Activated T-helper 17 cell treated with anti-CD3 and anti-CD28 coated beads, Interleukin-2, amount 50 U/mL, for 72 hours (primary cell): ENCODE measurements around the gene UPK1B. TPM values are rescaled to one million over a fixed set of nuclear protein-coding genes. Genes with fewer than 3 reads are reported as not detected.
"Not testable (repeated sequence)": the region's sequence is repeated elsewhere in the genome, so short reads cannot be mapped to it uniquely, and the experiment has no call there.

Experiments
- ATAC-seq: fragments of 150-1000 bp; cut with Tn5 transposase; replicated peaks from 2 replicates; pipeline ENCODE4 v1.10.0; 2021; ENCODE audit warnings: mild to moderate bottlenecking, moderate library complexity
- H3K27ac Mint-ChIP-seq: one replicate; pipeline ENCODE4 v1.8.0; 2022; ENCODE audit warnings: mixed read lengths
- H3K27me3 Mint-ChIP-seq: one replicate; pipeline ENCODE4 v1.8.0; 2022; ENCODE audit warnings: mixed read lengths
- H3K36me3 Mint-ChIP-seq: one replicate; pipeline ENCODE4 v1.8.0; 2022; ENCODE audit warnings: low read depth, mild to moderate bottlenecking, mixed read lengths
- H3K4me1 Mint-ChIP-seq: one replicate; pipeline ENCODE4 v1.8.0; 2022; ENCODE audit warnings: mixed read lengths
- H3K4me3 Mint-ChIP-seq: one replicate; pipeline ENCODE4 v1.8.0; 2022; ENCODE audit warnings: mild to moderate bottlenecking, mixed read lengths
- H3K9me3 Mint-ChIP-seq: one replicate; pipeline ENCODE4 v1.8.0; 2022; ENCODE audit warnings: mixed read lengths
- total RNA-seq, 2 donors: library from RNA; stranded (reverse); gene quantifications; one replicate each; pipeline ENCODE4 v1.2.3, GENCODE V29; 2022

The UPK1B gene
- total RNA-seq, 2 donors from 2014 or later: 0.56 to 1.2 TPM

DNA sequence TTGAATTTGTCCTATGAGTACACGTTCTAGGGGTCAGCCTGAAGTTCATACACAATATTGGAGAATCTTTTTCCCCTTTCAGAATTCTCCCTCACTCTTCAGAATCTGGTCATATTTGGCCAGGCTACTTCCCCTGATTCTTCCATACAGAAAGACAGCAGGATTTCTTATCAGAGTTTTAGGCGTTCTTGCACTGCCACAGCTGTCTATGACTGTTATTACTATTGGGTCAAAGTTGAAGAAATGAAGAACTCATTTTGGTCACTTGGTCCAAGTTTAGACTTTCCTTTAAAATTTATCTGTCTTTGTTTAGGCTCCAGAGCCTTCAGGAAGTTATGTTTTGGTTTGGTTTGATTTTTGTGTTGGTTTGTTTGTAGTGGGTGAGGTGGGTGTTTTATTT, 15.4 kb upstream of the UPK1B start:
- Mint-ChIP-seq H3K27ac (no peak overlapping the region), H3K4me1 (no peaks in the 10 kb centered on the region), H3K27me3 (peaks cover 38% of the 10 kb centered on the region), H3K9me3 (peaks cover 17% of the 10 kb centered on the region), H3K36me3 (no peaks in the 10 kb centered on the region), H3K4me3 (no peak overlapping the region)
- ATAC-seq: no peak

DNA sequence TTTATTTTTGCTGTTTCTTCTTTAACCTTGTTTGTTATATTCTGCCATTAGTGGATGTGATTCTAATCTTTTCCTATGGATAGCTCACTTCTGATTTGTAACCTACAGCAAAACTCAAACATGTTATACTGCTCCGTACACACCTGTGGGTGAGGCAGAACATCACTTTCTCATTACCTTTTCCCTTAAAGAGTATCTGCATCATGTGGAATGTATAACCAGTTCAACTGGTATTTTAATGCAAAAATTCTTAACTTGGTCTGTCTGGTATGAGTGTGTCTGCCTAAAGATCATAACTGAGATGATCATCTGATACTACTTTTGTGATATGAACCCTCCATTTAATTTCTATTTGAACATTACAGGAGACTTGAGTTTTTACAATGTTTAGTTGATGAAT, 13.0 kb upstream of the UPK1B start:
- H3K27ac Mint-ChIP-seq: no peak overlapping the region
- H3K27me3 Mint-ChIP-seq: peaks cover 39% of the 10 kb centered on the region
- H3K9me3 Mint-ChIP-seq: peaks cover 1% of the 10 kb centered on the region
- no peaks in the 10 kb centered on the region for H3K36me3 Mint-ChIP-seq
- no peaks in the 10 kb centered on the region for H3K4me1 Mint-ChIP-seq
- ATAC-seq: no peak
- no peak overlapping the region for H3K4me3 Mint-ChIP-seq

DNA sequence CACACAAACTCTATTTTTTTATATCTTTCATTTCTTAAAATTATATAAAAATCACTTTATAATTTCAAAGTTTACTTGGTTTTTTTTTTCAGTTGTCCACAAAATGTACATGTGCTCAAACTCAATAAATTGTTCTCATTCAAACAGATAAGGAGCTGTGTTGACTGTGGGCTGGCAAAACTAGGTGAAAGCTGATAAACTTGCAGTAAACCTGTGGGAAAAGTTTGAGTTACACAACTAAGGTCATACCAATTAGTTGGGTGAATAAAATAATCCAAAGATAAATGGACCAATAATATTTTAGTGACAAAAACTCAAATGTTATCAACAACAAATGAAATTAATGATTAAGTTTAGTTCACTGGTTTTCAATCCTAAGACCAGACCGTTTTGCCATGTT, 12.6 kb upstream of the UPK1B start:
- Mint-ChIP-seq H3K27me3 (peaks cover 44% of the 10 kb centered on the region), H3K4me3 (no peak overlapping the region), H3K4me1 (no peaks in the 10 kb centered on the region), H3K27ac (no peak overlapping the region), H3K36me3 (no peaks in the 10 kb centered on the region), H3K9me3 (no peaks in the 10 kb centered on the region)
- no peak for ATAC-seq

DNA sequence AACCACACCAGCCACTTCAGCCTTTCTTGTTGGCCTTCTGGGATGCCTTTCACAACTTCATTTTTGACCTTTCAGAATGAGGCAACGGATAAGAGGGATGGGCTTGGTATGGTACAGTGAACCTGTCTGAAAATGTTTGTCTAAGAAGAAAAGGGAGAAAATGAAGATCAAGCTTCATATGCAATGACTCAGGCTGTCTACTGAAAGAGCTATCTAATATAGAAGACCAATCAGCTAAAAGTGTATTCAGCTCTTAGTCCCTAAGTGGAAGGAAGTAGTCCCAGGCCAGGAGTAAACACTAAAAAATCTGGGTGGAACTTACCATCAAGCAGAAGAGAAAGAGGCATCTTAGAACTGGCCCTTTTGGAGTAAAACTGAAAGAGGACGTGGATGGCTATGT, 12.2 kb upstream of the UPK1B start:
- Mint-ChIP-seq H3K36me3 (no peaks in the 10 kb centered on the region), H3K9me3 (no peaks in the 10 kb centered on the region), H3K4me3 (no peak overlapping the region), H3K4me1 (no peaks in the 10 kb centered on the region), H3K27me3 (peaks cover 44% of the 10 kb centered on the region), H3K27ac (no peak overlapping the region)
- no peak for ATAC-seq

DNA sequence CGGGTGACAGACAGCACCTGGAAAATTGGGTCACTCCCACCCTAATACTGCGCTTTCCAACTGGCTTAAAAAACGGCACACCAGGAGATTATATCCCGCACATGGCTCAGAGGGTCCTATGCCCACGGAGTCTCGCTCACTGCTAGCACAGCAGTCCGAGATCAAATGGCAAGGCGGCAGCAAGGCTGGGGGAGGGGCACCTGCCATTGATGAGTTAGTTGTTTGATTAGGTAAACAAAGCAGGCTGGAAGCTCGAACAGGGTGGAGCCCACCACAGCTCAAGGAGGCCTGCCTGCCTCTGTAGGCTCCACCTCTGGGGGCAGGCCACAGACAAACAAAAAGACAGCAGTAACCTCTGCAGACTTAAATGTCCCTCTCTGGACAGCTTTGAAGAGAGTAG, 8.7 kb upstream of the UPK1B start:
- peaks cover 36% of the 10 kb centered on the region for H3K27me3 Mint-ChIP-seq
- H3K9me3 Mint-ChIP-seq, H3K36me3 Mint-ChIP-seq, H3K4me3 Mint-ChIP-seq, H3K27ac Mint-ChIP-seq, ATAC-seq, H3K4me1 Mint-ChIP-seq: not testable (repeated sequence)

DNA sequence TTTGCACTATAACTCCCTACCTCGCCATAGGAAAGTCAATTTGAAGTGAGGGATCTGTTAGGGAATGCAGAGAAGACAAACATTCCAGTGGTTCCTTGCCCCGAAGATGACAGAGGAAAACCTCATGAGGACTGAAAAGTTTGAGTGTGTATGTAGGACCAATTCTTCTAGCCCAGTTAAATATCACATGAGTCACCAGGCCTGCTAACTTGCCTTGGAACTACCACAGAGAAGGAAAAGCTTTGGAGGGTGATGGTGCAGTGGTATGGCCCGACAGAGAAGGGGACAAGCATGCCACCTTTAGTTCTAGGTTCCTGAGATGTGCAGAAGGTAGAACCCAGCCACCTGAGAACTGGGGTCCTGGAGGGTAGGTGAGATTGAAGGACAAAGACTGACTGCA, 2.6 kb upstream of the UPK1B start:
- no peaks in the 10 kb centered on the region for H3K4me1 Mint-ChIP-seq
- H3K36me3 Mint-ChIP-seq: no peaks in the 10 kb centered on the region
- no peak overlapping the region for H3K27ac Mint-ChIP-seq
- H3K9me3 Mint-ChIP-seq: no peaks in the 10 kb centered on the region
- H3K4me3 Mint-ChIP-seq: no peak overlapping the region
- no peak for ATAC-seq
- peaks cover under 1% of the 10 kb centered on the region for H3K27me3 Mint-ChIP-seq

DNA sequence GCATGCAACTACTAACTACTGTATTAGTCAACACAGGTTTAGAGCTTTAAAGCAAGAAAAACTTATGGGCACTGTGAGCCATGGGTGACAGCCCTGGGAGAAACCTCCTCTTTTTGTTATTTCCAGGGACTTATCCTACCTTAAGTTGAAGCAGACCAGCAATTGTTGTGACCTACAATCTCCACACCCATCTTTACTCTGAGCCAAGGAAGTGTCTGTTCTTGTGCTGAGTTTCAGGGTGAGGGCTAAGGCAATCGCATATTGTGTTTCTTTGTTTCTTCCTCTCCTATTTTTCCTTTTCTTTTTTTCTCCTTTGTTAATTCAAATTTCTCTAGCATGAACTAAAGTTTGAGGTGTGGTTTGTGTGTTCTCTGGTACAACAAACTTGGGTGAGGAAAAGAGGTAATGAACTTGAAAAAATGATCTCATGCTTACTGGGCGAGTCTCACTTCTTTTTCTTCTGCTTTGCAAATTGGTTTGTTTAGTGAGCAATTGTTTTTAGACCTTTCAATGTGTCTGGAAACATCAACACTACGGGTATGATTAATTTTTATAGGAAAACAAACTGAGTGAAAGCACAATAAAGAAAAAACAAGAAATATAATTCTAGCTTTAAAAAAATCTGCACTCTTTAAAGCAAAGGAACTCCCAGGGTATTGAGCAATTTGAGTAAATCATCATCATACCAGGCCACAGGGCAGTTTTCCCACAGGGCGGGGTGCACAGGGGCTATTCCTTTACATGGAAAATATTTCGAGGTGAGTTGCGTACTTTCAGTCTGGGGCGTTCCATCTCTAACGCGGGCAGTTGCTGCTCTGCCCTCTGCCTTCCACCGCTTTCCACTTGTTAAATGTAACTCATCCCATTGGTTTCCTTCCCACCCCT, 2.7 kb downstream of the UPK1B start:
- Mint-ChIP-seq H3K4me1 (no peaks in the 10 kb centered on the region), H3K9me3 (no peaks in the 10 kb centered on the region), H3K4me3 (no peak overlapping the region), H3K27me3 (peaks cover 13% of the 10 kb centered on the region), H3K36me3 (no peaks in the 10 kb centered on the region), H3K27ac (no peak overlapping the region)
- ATAC-seq: peak; percentile 61

DNA sequence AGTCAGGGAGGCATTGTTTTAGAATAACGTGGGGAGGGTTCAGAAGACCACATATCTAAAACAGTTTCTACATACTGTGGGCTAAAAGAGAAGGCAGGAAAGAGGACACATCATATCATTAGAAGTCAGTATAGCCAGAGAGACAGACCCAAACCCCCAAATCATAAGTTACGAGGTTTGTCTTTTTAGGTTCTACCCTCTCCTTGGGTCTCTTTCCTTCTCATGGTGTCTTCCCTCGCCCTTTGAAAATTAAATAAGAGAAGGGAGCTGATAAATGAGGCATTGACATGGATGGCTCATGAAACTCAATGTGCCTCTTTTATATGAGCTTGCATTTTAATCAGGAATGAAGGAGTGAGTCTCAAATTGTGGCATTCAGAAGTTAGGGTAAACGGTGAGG, 3.4 kb downstream of the UPK1B start:
- Mint-ChIP-seq H3K9me3 (no peaks in the 10 kb centered on the region), H3K27me3 (peaks cover 13% of the 10 kb centered on the region), H3K4me1 (no peaks in the 10 kb centered on the region), H3K4me3 (no peak overlapping the region), H3K36me3 (no peaks in the 10 kb centered on the region), H3K27ac (no peak overlapping the region)
- ATAC-seq: no peak

DNA sequence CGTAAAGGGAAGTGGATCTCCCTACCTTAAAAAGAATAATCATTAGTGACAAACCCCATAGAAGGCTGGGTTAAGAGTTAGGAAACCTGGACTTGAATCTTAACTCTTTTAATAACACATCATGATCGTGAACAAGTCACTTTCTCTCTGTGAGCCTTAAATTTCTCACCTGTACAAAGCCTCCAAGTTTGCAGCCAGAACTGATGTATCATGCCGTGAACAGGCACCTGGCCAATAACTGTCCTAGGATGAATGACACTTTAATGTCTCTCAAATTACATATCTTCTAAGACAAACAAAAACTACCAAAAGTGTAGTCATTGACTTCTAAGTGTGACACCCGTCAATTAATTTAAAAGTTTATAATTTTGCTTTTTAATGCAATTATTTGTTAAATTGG, 3.9 kb downstream of the UPK1B start:
- Mint-ChIP-seq H3K4me1 (no peaks in the 10 kb centered on the region), H3K36me3 (no peaks in the 10 kb centered on the region), H3K27me3 (peaks cover 13% of the 10 kb centered on the region), H3K4me3 (no peak overlapping the region), H3K9me3 (no peaks in the 10 kb centered on the region), H3K27ac (no peak overlapping the region)
- no peak for ATAC-seq

DNA sequence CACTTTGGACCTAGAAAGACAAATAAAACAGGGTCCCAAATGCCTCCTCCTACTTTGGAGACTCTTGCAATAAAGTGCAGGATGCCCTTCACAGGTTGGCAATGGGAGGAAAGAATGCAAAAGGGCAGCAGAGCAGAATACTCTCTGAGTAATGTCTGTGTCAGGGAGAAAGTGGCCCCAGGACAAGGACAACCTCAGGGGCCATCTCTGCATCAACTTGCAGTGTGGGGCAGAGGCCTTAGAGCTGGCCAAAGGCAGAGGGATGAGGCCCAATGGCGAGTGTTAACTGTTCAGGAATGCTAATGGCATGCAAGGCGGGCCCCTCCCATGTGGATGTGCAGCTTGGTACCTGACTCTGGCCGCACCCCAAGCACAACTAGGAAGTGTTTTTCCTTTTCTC, 8.4 kb downstream of the UPK1B start:
- no peak overlapping the region for H3K27ac Mint-ChIP-seq
- H3K27me3 Mint-ChIP-seq: peaks cover 8% of the 10 kb centered on the region
- H3K9me3 Mint-ChIP-seq: no peaks in the 10 kb centered on the region
- no peaks in the 10 kb centered on the region for H3K36me3 Mint-ChIP-seq
- peaks cover 16% of the 10 kb centered on the region for H3K4me1 Mint-ChIP-seq
- no peak overlapping the region for H3K4me3 Mint-ChIP-seq
- no peak for ATAC-seq

DNA sequence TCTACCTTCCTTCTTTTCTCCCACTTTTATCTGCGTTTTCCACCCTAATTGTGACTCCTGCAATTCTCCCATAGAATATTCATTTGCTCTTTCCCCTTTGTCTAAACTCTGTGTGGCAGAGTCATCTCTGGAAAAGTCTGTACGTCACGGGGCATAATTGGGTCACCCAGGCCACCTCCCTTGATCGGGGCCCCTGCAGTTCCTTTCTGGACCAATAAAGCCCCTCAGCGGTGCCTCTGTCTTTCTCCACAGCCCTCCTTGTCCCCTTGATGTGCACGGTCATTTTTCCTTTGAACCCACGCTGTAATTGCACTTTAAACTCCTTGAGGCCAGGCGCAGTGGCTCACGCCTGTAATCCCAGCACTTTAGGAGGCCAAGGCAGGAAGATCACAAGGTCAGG, 10.7 kb downstream of the UPK1B start:
- Mint-ChIP-seq H3K27me3 (peaks cover 3% of the 10 kb centered on the region), H3K4me3 (peak overlapping the region; percentile 36)
- ATAC-seq: peak; percentile 57

DNA sequence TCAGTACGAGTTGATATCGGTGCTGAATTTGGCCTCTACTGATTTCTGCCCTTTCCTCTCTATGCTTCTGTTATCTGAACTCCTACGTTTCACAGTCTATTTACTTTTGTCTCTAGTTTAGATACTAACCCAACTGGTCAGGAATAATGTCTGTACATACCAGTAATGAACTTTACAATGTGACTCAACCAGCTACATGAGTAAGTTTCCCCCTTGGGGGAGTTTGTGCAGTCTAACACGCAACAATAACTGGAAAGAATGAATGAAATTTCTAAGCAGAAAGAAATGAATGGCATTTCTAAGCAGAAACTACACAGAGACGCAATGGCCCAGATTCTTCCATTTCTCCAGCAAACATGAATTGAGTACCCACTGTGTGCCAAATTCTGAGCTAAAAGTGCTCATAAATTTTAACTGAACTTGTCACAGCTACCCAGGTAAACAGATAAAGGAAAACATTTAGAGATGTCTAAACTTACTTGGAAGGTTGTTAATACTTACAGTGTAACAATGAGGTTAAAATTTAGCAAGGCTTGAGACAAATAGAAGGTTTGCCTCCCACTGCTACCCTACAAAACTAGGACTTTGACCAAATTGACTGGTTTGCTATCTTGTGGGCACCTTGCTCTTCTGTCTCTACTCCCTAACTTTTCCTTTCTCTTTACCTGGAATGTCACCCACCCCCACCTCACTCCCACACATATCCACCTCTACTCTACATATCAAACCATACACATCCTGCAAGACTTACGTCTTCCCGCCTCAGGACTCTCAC, 11.6 kb downstream of the UPK1B start:
- no peaks in the 10 kb centered on the region for H3K36me3 Mint-ChIP-seq
- ATAC-seq: peak; percentile 86
- H3K27me3 Mint-ChIP-seq: peaks cover 3% of the 10 kb centered on the region
- H3K9me3 Mint-ChIP-seq: no peaks in the 10 kb centered on the region
- peak overlapping the region; percentile 36 for H3K4me3 Mint-ChIP-seq
- H3K4me1 Mint-ChIP-seq: peaks cover 16% of the 10 kb centered on the region
- peak overlapping the region; percentile 74 for H3K27ac Mint-ChIP-seq

More for the DNA sequence above, 10.7 kb downstream of the UPK1B start:
- H3K27ac Mint-ChIP-seq: peak overlapping the region; percentile 74
- no peaks in the 10 kb centered on the region for H3K9me3 Mint-ChIP-seq
- peaks cover 16% of the 10 kb centered on the region for H3K4me1 Mint-ChIP-seq
- H3K36me3 Mint-ChIP-seq: no peaks in the 10 kb centered on the region

DNA sequence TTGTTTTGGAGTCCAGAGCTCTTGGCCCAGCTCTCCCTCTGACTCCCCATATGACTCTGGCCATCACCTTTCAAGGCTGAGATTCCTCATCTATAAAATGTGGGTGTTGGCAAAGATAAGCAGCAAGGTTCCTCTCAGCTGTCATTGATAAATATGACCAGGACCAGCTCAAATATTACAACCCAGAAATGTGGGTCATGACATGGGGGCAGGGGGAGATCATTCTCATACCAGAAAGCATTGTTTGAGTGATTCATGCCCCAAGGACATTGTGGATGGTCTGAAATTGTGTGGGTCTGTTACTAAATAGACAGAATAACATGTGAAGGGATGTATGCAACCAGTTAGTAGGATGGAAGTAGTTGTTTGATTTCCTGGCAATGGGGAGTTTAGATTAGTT, 13.9 kb downstream of the UPK1B start:
- Mint-ChIP-seq H3K36me3 (no peaks in the 10 kb centered on the region), H3K27me3 (peaks cover 3% of the 10 kb centered on the region), H3K27ac (peak overlapping the region; percentile 3), H3K4me1 (peaks cover 16% of the 10 kb centered on the region), H3K4me3 (no peak overlapping the region), H3K9me3 (no peaks in the 10 kb centered on the region)
- no peak for ATAC-seq

DNA sequence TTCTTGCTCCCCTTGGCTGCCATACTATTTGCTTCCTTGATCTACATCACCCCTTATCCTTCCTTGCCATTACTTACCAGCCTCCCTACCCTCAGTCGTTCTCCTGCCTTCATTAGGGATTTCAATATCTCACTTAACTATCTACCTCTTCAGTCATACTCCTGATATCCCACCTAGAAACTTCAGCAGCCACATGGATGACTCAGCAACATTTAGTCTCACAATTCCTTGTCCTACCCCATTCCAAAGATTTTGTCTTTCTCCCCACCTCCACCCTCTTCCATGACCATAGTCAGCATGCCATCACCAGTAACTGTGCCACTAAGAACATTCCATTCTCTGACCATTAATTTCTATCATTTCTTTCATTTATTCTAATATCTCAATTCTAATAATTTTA, 18.4 kb downstream of the UPK1B start:
- peaks cover 8% of the 10 kb centered on the region for H3K27me3 Mint-ChIP-seq
- no peaks in the 10 kb centered on the region for H3K4me1 Mint-ChIP-seq
- H3K36me3 Mint-ChIP-seq: no peaks in the 10 kb centered on the region
- no peak overlapping the region for H3K27ac Mint-ChIP-seq
- no peak for ATAC-seq
- no peak overlapping the region for H3K4me3 Mint-ChIP-seq
- no peaks in the 10 kb centered on the region for H3K9me3 Mint-ChIP-seq
